ENCODE measurements around the gene MAP2. TPM values are rescaled to one million over a fixed set of nuclear protein-coding genes. Genes with fewer than 3 reads are reported as not detected.

The MAP2 gene
- total and polyA plus RNA-seq, 2 of the 13 experiments (the other 11 are each of a cell fraction or from before 2014, with no cell fraction given) = 0.08 TPM; not detected in 1

DNA sequence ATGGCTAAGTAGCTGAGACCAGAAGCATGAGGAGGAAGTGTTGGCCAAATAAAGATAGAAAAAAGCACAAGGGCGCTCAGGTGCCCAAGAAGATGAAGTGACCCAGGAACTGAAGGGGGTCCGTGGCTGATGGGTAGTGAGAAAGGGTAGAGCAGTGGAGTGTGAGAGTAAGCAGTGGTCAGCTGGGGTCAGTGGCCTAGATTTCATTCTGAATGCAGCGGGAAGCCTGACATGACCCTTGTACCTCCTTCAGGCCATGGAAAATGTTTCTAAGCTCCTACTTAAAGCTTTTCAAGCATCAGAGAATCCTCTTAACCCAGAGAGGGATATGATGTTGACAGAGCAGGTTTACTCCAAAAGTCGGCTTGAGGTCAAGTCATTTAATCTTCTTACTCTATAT is 258.8 kb downstream of the MAP2 start:
- intact Hi-C loops (cut with micrococcal nuclease; ENCODE audit: unreplicated experiment) = no loop called here
- in situ Hi-C loops (cut with HindIII; ENCODE audit: extremely low pct_ligation_motif_present, low pct_unique_long_range_greater_than_20kb) = no loop called here
- Histone ChIP-seq H3K4me3 (replicated peaks in 1 of 3; ENCODE audit: insufficient read depth in 1 of 3, low read depth in 2 of 3, low read length in 3 of 3) (no peak overlapping the region), H3K36me3 (replicated peaks in 1 of 2; ENCODE audit: control insufficient read depth in 1 of 2, insufficient read depth in 2 of 2, low read length in 2 of 2) (no peaks in the 10 kb centered on the region), H3K9me3 (ENCODE audit: low read length) (no peaks in the 10 kb centered on the region), H3K9ac (ENCODE audit: insufficient read depth, low read depth, low read length) (no peak overlapping the region), H3K79me2 (ENCODE audit: insufficient read depth, low read length) (no peaks in the 10 kb centered on the region), H2AFZ (ENCODE audit: low read length) (no peak overlapping the region), H3K27me3 (ENCODE audit: control insufficient read depth in 1 of 2, insufficient read depth in 2 of 2, low read length in 2 of 2) (no peaks in the 10 kb centered on the region), H3K4me1 (ENCODE audit: insufficient read depth, low read length) (no peaks in the 10 kb centered on the region), H3K27ac (ENCODE audit: extremely low read length, insufficient read depth, low read length) (no peak overlapping the region), H3K4me2 (ENCODE audit: low read depth, low read length) (no peak overlapping the region), H4K20me1 (ENCODE audit: insufficient read depth, low read length) (no peaks in the 10 kb centered on the region)
- BruUV-seq (replicated peaks) = no TSS peak
- WGBS (ENCODE audit: low lambda C conversion rate) = 6% methylated on average over 4 of the region's 4 CpGs
- no peak for FAIRE-seq
- POLR2A ChIA-PET = no interaction called here
- no peak for ATAC-seq
- DNase-seq (ENCODE audit: low spot score) = no peak
- CTCF ChIA-PET (ENCODE audit: low intra/inter-chr PET ratio, low total read pairs) = no interaction called here
- TF ChIP-seq, protein P1, sequence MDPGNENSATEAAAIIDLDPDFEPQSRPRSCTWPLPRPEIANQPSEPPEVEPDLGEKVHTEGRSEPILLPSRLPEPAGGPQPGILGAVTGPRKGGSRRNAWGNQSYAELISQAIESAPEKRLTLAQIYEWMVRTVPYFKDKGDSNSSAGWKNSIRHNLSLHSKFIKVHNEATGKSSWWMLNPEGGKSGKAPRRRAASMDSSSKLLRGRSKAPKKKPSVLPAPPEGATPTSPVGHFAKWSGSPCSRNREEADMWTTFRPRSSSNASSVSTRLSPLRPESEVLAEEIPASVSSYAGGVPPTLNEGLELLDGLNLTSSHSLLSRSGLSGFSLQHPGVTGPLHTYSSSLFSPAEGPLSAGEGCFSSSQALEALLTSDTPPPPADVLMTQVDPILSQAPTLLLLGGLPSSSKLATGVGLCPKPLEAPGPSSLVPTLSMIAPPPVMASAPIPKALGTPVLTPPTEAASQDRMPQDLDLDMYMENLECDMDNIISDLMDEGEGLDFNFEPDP (CRISPR knock-in tag; conservative IDR thresholded peaks at IDR 0.05) = no peak
- no peak for TF ChIP-seq PHF21A (CRISPR knock-in tag; IDR thresholded peaks at IDR 0.05)
- no peak for TF ChIP-seq ZSCAN30 (CRISPR knock-in tag; IDR thresholded peaks at IDR 0.05)

DNA sequence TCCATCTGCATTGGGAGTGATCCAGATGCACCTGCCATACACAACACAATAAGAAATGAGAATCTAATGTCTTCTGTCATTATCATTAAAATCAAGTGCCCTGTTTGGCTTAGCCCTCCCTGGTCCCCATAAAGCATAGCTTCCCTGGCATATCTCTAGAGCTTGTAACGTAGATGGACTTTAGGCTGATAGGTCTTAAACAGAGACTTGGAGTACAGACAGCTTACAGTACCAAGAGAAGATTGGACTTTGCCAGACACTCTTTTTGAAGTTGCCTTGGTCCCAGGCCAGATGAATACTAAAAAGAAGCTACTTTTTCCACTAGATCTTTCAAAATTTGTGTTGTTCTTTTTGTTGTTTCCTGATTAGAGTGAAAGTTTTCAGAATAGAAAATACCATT is 261.5 kb downstream of the MAP2 start:
- no peaks in the 10 kb centered on the region for H4K20me1 ChIP-seq (ENCODE audit: insufficient read depth, low read length)
- no TSS peak for BruUV-seq (replicated peaks)
- intact Hi-C loops (cut with micrococcal nuclease; ENCODE audit: unreplicated experiment) = no loop called here
- no peak overlapping the region for H3K4me3 ChIP-seq (replicated peaks in 1 of 3; ENCODE audit: insufficient read depth in 1 of 3, low read depth in 2 of 3, low read length in 3 of 3)
- H3K4me1 ChIP-seq (ENCODE audit: insufficient read depth, low read length) = no peaks in the 10 kb centered on the region
- H3K4me2 ChIP-seq (ENCODE audit: low read depth, low read length) = no peak overlapping the region
- FAIRE-seq (no peak), DNase-seq (ENCODE audit: low spot score) (no peak), ATAC-seq (no peak)
- WGBS (ENCODE audit: low lambda C conversion rate) = 0% methylated on average over 1 of the region's 1 CpG
- POLR2A ChIA-PET = no interaction called here
- H3K27ac ChIP-seq (ENCODE audit: extremely low read length, insufficient read depth, low read length) = no peak overlapping the region
- H3K36me3 ChIP-seq (replicated peaks in 1 of 2; ENCODE audit: control insufficient read depth in 1 of 2, insufficient read depth in 2 of 2, low read length in 2 of 2) = no peaks in the 10 kb centered on the region
- no peaks in the 10 kb centered on the region for H3K9me3 ChIP-seq (ENCODE audit: low read length)
- no peak overlapping the region for H3K9ac ChIP-seq (ENCODE audit: insufficient read depth, low read depth, low read length)
- H3K27me3 ChIP-seq (ENCODE audit: control insufficient read depth in 1 of 2, insufficient read depth in 2 of 2, low read length in 2 of 2) = no peaks in the 10 kb centered on the region
- H3K79me2 ChIP-seq (ENCODE audit: insufficient read depth, low read length) = no peaks in the 10 kb centered on the region
- no peak overlapping the region for H2AFZ ChIP-seq (ENCODE audit: low read length)
- CTCF ChIA-PET (ENCODE audit: low intra/inter-chr PET ratio, low total read pairs) = no interaction called here
- in situ Hi-C loops (cut with HindIII; ENCODE audit: extremely low pct_ligation_motif_present, low pct_unique_long_range_greater_than_20kb) = no loop called here
- no peak for TF ChIP-seq ZNF343 (CRISPR knock-in tag; IDR thresholded peaks at IDR 0.05)
- TF ChIP-seq CBFB (CRISPR knock-in tag; IDR thresholded peaks at IDR 0.05) = no peak
- no peak for TF ChIP-seq ZNF781 (CRISPR knock-in tag; IDR thresholded peaks at IDR 0.05; ENCODE audit: borderline replicate concordance, not compliant biosample characterization)
- TF ChIP-seq, protein P2, sequence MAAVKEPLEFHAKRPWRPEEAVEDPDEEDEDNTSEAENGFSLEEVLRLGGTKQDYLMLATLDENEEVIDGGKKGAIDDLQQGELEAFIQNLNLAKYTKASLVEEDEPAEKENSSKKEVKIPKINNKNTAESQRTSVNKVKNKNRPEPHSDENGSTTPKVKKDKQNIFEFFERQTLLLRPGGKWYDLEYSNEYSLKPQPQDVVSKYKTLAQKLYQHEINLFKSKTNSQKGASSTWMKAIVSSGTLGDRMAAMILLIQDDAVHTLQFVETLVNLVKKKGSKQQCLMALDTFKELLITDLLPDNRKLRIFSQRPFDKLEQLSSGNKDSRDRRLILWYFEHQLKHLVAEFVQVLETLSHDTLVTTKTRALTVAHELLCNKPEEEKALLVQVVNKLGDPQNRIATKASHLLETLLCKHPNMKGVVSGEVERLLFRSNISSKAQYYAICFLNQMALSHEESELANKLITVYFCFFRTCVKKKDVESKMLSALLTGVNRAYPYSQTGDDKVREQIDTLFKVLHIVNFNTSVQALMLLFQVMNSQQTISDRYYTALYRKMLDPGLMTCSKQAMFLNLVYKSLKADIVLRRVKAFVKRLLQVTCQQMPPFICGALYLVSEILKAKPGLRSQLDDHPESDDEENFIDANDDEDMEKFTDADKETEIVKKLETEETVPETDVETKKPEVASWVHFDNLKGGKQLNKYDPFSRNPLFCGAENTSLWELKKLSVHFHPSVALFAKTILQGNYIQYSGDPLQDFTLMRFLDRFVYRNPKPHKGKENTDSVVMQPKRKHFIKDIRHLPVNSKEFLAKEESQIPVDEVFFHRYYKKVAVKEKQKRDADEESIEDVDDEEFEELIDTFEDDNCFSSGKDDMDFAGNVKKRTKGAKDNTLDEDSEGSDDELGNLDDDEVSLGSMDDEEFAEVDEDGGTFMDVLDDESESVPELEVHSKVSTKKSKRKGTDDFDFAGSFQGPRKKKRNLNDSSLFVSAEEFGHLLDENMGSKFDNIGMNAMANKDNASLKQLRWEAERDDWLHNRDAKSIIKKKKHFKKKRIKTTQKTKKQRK (IDR thresholded peaks at IDR 0.05; ENCODE audit: low read length) = no peak
- TF ChIP-seq ZNF256 (CRISPR knock-in tag; conservative IDR thresholded peaks at IDR 0.05) = no peak
- TF ChIP-seq, protein P3, sequence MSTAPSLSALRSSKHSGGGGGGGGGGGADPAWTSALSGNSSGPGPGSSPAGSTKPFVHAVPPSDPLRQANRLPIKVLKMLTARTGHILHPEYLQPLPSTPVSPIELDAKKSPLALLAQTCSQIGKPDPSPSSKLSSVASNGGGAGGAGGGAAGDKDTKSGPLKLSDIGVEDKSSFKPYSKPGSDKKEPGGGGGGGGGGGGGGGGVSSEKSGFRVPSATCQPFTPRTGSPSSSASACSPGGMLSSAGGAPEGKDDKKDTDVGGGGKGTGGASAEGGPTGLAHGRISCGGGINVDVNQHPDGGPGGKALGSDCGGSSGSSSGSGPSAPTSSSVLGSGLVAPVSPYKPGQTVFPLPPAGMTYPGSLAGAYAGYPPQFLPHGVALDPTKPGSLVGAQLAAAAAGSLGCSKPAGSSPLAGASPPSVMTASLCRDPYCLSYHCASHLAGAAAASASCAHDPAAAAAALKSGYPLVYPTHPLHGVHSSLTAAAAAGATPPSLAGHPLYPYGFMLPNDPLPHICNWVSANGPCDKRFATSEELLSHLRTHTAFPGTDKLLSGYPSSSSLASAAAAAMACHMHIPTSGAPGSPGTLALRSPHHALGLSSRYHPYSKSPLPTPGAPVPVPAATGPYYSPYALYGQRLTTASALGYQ (CRISPR knock-in tag; IDR thresholded peaks at IDR 0.05) = no peak
- TF ChIP-seq, protein P4, sequence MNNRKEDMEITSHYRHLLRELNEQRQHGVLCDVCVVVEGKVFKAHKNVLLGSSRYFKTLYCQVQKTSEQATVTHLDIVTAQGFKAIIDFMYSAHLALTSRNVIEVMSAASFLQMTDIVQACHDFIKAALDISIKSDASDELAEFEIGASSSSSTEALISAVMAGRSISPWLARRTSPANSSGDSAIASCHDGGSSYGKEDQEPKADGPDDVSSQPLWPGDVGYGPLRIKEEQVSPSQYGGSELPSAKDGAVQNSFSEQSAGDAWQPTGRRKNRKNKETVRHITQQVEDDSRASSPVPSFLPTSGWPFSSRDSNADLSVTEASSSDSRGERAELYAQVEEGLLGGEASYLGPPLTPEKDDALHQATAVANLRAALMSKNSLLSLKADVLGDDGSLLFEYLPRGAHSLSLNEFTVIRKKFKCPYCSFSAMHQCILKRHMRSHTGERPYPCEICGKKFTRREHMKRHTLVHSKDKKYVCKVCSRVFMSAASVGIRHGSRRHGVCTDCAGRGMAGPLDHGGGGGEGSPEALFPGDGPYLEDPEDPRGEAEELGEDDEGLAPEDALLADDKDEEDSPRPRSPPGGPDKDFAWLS (CRISPR knock-in tag; IDR thresholded peaks at IDR 0.05; ENCODE audit: borderline replicate concordance) = no peak
- no peak for TF ChIP-seq HDAC6 (IDR thresholded peaks at IDR 0.05; ENCODE audit: low read depth, low read length)

Measured in HepG2 (cell line).